CD1c-positive myeloid dendritic cell (primary cell): Measurements from ENCODE around the gene PROZ.

Experiments used
- DNase-seq: peaks from one replicate; pipeline ENCODE4 v3.0.0-alpha.2; 2016; ENCODE audit errors: extremely low spot score

The PROZ gene

GRCh38 chr13:113120300-113121182 is 37.9 kb upstream of the PROZ start:
- DNase-seq: no peak

DNA sequence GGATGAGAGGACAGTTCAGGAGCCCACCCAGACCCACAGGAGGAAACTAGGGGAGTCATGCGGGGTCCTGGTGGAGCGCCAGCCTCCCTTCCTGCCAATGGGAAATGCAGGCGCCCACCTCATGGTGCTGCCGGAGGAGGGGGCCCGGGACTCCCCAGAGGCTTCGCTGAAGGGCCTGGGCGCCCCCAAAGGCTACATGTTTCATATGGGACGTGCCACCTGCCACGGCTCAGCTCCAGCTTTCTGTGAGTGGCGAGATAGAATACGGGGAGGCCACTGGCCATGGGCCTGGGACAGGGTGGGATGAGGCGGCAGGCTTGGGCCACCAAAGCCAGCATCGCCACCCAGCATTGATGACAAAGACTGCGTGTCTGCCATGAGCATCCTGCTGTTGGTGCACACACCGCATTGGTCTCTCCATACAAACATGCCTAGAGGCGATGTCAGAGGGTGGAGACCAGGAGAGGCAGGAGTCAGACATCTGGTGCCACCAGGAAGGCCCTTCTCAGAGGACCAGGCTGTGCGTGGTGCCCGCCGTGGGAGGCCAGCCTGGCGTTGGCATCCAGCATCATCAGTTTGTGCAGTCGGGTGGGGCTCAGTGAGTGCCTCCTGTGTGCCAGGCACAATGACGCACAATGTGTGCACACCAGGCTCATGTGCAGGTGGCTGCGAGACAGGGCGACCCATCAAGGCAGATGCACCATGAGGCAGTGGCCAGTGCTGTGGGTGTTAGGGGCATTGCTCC is 37.1 kb upstream of the PROZ start:
- DNase-seq: no peak

DNA sequence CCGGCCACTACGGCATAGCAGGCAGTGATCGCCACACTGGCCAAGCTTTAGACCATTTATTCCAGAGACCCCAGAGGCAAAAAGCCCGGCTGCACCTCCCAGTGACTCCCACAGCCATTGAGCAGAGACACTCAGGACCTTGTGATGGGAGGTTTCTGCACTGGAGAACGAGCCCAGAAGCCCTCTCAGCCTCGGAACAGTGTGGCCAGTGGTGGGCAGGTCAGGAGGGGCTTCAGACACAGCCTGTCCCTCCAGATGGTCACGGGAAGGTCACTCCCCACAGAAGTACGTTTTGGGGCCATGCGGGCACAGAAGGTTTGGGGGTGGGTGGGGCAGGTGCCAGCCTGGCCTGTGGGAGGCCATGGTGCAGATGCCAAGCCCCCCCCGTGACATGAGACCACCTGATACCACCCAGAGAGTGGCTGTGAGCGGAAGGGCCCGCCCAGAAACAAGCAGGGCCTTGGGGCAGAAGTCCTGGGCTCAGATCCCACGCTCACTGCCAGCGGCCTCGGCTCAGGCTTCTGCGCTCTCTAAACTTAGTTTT is 36.4 kb upstream of the PROZ start:
- no peak for DNase-seq

GRCh38 chr13:113122550-113123225 is 35.8 kb upstream of the PROZ start, which contains the start of gene F10:
F10 (plus strand) TSS chr13:113122799; CDS start chr13:113122856, 57 bp downstream.
- no peak for DNase-seq

DNA sequence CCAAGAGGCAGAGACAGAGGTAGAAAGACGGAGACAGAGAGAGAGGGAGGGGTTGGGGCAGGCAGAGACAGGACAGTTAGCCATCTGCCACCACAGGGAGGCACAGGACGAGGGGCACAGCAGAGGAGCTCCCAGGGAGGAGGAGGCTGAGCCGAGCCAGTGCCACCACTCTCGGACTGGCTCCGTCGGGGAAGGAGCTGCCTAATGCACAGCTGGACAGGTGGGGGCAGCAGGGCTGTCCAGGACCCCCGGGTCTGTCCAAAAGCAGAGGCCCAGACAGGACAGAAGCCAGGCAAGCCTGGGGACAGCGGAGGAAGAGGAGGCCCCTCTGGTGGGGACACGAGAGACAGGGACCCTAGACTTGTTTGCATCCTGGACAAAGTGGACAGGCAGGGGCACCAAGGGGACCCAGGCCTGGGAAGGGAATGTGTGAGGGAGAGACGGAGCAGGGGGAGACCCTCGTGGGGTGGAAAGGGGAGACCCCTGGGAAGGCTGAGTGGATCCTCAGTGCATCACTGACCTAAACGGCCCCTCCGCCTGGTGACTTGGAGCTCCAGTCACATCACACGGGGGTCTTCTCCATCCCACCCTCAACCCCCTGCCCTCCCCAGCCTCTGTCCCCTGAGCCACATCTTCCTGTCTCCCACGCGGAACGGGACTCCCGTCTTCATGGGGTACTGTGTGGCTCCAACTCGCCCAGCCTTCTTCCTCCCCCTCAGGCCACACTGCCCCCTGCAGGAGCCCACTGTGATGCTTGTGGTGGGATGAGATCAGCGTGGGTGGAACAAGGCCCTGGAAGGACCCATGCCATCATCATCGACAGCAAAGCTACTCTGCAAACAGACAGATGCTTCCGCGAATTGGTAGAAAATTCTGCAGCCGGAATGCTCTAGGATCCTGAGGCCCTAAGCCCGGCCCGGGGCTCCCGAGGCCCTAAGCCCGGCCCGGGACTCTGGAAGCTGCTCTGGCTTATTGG is 34.9 kb upstream of the PROZ start:
- no peak for DNase-seq

DNA sequence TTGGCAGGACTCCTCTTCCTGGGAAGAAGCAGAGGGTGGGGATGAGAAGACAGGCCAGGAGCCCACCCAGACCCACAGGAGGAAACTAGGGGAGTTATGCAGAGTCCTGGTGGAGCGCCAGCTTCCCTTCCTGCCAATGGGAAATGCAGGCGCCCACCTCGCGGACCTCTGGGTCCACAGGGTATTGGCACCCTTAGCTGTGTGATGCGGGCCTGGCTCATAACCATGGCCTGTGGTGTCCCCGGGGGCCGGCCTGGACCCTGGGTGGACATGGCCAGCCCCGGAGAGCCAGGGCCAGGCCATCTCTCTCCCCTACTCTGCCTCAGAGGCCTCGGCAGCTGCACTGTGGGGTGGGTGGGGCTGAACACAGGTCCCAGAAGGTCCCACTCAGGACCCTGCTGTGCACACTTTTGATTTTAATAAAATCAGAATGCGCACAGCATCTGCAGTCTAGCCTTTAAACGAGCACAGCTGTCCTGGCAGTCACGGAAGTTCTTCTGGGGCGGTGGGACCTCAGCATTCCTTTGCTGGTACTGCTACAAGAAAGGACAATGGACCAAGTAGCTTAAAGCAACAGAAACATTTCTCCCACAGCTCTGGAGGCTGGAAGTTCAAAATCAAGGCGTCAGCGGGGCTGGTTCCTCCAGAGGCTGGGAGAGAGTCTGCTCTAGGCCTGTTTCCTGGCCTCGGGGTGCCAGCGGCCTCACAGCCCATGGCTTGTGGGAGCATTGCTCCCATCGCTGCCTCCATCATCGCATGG is 34.1 kb upstream of the PROZ start:
- no peak for DNase-seq

DNA sequence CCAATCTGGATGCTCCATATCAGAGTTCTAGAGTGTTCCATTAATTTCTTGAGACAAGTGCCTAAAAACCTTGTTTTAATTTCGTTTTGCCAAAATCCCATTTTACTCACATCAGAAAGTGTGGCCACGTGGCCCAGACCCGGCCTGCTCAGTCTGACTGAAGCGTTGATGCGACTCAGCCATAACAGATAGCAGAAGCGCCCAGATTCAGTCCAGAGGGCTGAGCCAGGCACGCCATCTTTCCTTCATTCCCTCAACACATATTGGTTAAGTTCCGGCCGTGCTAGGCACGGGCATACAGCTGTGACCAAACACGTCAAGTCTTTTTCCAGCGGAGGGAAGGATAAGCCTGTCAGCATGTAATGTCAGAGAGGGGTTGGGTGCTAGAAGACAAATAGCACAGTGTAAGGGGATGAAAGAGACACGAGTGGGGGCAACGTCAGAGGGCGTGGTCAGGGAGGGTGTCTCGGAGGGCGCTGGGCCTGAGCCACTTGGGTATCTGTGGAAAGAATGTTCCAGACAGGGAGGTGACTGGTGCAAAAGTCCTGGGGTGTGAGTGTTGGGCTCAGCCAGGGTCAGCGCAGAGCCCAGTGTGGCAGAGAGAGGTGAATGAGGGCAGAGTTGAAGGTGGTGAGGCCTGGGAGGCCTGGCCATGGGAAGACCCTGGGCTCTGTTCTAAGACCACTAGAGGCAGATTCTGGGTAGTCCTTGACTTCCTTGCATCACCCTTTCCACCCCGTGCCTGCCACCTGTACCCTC is 32.8 kb upstream of the PROZ start:
- no peak for DNase-seq

DNA sequence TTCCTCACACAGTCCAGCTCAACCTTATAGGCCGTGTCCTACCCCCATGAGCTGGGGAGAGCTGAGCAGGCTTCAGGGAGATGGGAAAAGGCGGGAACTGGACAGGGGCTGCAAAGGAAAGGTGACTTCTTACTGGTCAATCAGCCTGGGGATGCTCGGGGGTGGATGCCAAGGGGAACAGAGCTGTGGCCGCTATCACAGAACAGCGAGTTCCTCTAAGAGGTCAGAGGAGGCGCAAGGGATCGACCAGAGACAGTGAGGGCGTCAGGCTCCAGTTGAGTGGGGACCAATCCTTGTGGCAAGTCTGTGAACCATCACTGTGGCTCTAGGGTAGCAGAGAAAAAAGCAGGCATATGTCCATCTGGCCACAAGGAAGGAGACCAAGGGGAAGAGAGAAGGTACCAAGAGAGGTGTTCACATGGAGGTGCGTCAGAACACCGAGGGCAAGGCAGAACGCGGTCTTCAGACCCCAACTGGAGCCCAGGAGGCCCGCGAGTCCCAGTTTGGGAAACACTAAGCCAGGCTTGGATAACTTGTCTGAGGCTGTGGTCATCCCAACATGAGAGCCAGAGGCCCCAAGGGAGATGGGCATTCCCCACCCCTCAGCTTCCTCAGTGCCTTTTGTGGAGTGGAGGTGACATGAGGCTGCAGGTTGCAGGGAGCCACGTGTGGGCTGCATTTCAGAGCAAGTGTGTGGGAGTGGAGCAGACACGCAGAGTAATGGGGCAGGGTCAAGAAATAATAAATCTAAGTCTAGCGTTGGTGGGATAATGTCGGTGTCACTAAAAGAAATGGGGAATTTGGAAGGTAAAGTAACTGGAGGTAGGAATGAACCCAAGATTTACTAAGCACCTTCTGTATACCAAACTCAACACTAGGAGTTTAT is 31.9 kb upstream of the PROZ start:
- DNase-seq: no peak

DNA sequence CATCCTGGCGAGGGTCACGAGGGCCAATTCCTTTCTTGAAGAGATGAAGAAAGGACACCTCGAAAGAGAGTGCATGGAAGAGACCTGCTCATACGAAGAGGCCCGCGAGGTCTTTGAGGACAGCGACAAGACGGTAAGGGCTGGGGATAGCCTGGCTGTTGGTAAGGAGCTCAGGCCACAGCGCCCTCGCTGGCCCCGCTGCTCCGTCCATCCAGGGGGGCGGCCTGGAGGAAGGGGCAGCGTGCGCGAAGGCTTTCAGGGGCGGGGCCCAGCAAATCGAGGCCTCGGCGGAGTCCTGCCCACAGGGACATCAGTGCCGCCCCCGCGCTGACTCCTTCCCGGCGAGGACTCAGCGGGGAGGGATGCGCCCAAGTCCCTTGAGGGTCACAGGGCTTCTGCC is 29.0 kb upstream of the PROZ start:
- DNase-seq: no peak

DNA sequence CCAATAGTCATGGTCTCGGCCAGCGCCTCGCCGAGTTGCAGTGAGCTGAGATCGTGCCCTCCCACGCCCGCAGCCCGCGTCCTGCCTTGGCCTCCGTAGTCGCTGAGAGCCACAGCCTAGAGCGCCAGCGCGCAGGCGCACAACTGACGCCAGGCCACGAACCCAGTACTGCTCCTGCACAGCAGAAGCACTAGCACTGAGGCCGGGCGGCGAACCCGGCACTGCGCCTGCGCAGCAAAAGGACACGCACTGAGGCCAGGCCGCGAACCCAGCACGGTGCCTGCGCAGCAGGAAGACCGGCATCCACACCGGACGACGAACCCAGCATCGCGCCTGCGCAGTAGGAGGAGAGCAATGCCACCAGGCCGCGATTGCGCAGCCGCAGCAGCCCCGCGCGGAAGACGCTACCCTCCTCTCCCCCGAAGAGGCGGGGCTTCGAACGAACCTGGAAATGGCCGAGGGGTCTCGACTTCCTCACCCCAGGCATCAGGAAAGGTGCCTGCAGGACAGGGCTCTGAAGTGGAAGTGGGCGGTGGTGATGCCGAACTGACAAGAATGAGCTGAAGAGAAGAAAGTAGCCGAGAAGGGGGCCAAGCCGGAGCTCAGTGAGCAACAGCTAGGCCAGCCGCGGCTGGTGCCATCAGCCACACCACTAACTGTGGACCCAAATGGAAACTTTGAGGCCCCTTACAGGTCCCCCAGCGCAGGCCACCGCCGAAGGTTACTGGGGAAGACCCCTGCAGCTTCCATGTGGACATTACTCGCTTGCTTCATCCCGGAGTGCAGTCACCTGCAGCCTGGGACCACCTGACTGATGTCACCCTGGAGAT is 28.3 kb upstream of the PROZ start:
- DNase-seq: peak; percentile 20

- DNase-seq: no peak
Measured at GRCh38 chr13:113135281-113135760, 23.1 kb upstream of the PROZ start.

- no peak for DNase-seq
Measured at GRCh38 chr13:113137691-113138298, 20.7 kb upstream of the PROZ start.

- DNase-seq: peak; percentile 3
Measured at GRCh38 chr13:113138792-113139551, 19.5 kb upstream of the PROZ start.

- DNase-seq: no peak
Measured at GRCh38 chr13:113139577-113139976, 18.9 kb upstream of the PROZ start.

GRCh38 chr13:113140677-113141600 is 17.5 kb upstream of the PROZ start:
- no peak for DNase-seq
